Activated CD8-positive, alpha-beta T cell treated with anti-CD3 and anti-CD28 coated beads for 36 hours (primary cell): Measurements from ENCODE around the gene EYA4. TPM values are rescaled to one million over a fixed set of nuclear protein-coding genes. Genes with fewer than 3 reads are reported as not detected.

Experiments used
- ATAC-seq: fragments of 200-7000 bp; cut with Tn5 transposase; one replicate; pipeline ENCODE4 v1.10.0; 2021; ENCODE audit warnings: mild to moderate bottlenecking, moderate library complexity
- CTCF ChIA-PET: fragments of 350-600 bp; sonication (Branson Sonifier 250); formaldehyde crosslinking; loops from one replicate; lab custom pipeline; 2021; ENCODE audit warnings: antibody characterized with exemption; lab: Charles Lee
- POLR2A ChIA-PET: fragments of 350-600 bp; sonication (Branson Sonifier 250); formaldehyde crosslinking; loops from one replicate; lab custom pipeline; 2021; ENCODE audit warnings: antibody characterized with exemption; lab: Charles Lee
- DNase-seq: peaks from one replicate; pipeline ENCODE4 v3.0.0-alpha.2; 2020
- H3K27ac Mint-ChIP-seq: one replicate; pipeline ENCODE4 v1.8.0; 2021; ENCODE audit warnings: mild to moderate bottlenecking, mixed read lengths
- H3K27me3 Mint-ChIP-seq: one replicate; pipeline ENCODE4 v1.8.0; 2021; ENCODE audit warnings: mixed read lengths
- H3K36me3 Mint-ChIP-seq: one replicate; pipeline ENCODE4 v1.8.0; 2021; ENCODE audit warnings: low read depth, mixed read lengths
- H3K4me1 Mint-ChIP-seq: one replicate; pipeline ENCODE4 v1.8.0; 2021; ENCODE audit warnings: low read depth, mixed read lengths
- H3K4me3 Mint-ChIP-seq: one replicate; pipeline ENCODE4 v1.8.0; 2021; ENCODE audit warnings: mild to moderate bottlenecking, moderate library complexity, mixed read lengths
- H3K9me3 Mint-ChIP-seq: one replicate; pipeline ENCODE4 v1.8.0; 2021; ENCODE audit warnings: mixed read lengths
- CTCF ChIP-seq: fragments of 200-600 bp; IDR thresholded peaks from one replicate; pipeline ENCODE4 v1.8.0; 2022; ENCODE audit warnings: antibody characterized with exemption, mild to moderate bottlenecking
- intact Hi-C: fragments of 100-400 bp; cut with micrococcal nuclease; formaldehyde crosslinking; loops from one replicate; pipeline ENCODE4 v1.10.0; 2022
- total RNA-seq, 2 experiments: library from RNA; stranded (reverse); gene quantifications; one replicate each; pipeline ENCODE4 v1.2.3, GENCODE V29; 2021

EYA4 gene
- total RNA-seq, 2 experiments from 2014 or later: not detected

- DNase-seq (no peak), ATAC-seq (no peak)
- Mint-ChIP-seq H3K9me3 (peaks cover 3% of the 10 kb centered on the region), H3K4me3 (no peak overlapping the region), H3K4me1 (no peaks in the 10 kb centered on the region), H3K27me3 (peaks cover 3% of the 10 kb centered on the region), H3K36me3 (no peaks in the 10 kb centered on the region), H3K27ac (no peak overlapping the region)
- intact Hi-C loops: no loop called here
- POLR2A ChIA-PET: no interaction called here
- TF ChIP-seq CTCF: no peak
- CTCF ChIA-PET: no interaction called here
Measured at GRCh38 chr6:133487174-133487573, 246.0 kb downstream of the EYA4 start.

- DNase-seq: no peak
- POLR2A ChIA-PET: no interaction called here
- Mint-ChIP-seq H3K27me3 (no peaks in the 10 kb centered on the region), H3K4me3 (no peak overlapping the region), H3K36me3 (no peaks in the 10 kb centered on the region), H3K4me1 (no peaks in the 10 kb centered on the region), H3K27ac (no peak overlapping the region), H3K9me3 (peaks cover 5% of the 10 kb centered on the region)
- intact Hi-C loops: no loop called here
- no peak for TF ChIP-seq CTCF
- no peak for ATAC-seq
- CTCF ChIA-PET: no interaction called here
Measured at GRCh38 chr6:133495205-133495903, 254.2 kb downstream of the EYA4 start.

- H3K27me3 Mint-ChIP-seq: no peaks in the 10 kb centered on the region
- no peaks in the 10 kb centered on the region for H3K4me1 Mint-ChIP-seq
- intact Hi-C loops: no loop called here
- no peaks in the 10 kb centered on the region for H3K9me3 Mint-ChIP-seq
- H3K27ac Mint-ChIP-seq: no peak overlapping the region
- ChIA-PET POLR2A (no interaction called here), CTCF (no interaction called here)
- H3K4me3 Mint-ChIP-seq: no peak overlapping the region
- H3K36me3 Mint-ChIP-seq: no peaks in the 10 kb centered on the region
- DNase-seq: no peak
- no peak for TF ChIP-seq CTCF
- no peak for ATAC-seq
Measured at GRCh38 chr6:133499662-133500061, 258.5 kb downstream of the EYA4 start.

GRCh38 chr6:133501675-133502270, 260.6 kb downstream of the EYA4 start:
- intact Hi-C loops: no loop called here

More at GRCh38 chr6:133501675-133502270, 260.6 kb downstream of the EYA4 start:
- Mint-ChIP-seq H3K36me3 (no peaks in the 10 kb centered on the region), H3K4me3 (no peak overlapping the region), H3K9me3 (no peaks in the 10 kb centered on the region), H3K27ac (no peak overlapping the region), H3K4me1 (no peaks in the 10 kb centered on the region), H3K27me3 (no peaks in the 10 kb centered on the region)
- TF ChIP-seq CTCF: no peak
- DNase-seq (no peak), ATAC-seq (no peak)
- ChIA-PET POLR2A (interaction anchor here (0.8 kb wide), 1 partner anchor 8 kb away, joined by 3 read pairs; no protein-coding TSS in a partner anchor), CTCF (no interaction called here)
